Smooth muscle cell (in vitro differentiated cells): ENCODE results near the gene ADAMTS8. TPM values are rescaled to one million over a fixed set of nuclear protein-coding genes. Genes with fewer than 3 reads are reported as not detected.

ENCODE experiments used
- DNase-seq: peaks from one replicate; lab custom pipeline; 2025; ENCODE audit not compliant: unreplicated experiment; lab: John Stamatoyannopoulos, UW
- H2AFZ ChIP-seq: fragments of 200-600 bp; sonication (generic); 2 replicates; pipeline ENCODE4 v1.6.0; 2016; ENCODE audit warnings: antibody characterized with exemption, low read depth, mild to moderate bottlenecking
- H3F3A ChIP-seq: fragments of 200-600 bp; sonication (generic); 2 replicates; pipeline ENCODE4 v1.6.0; 2017; ENCODE audit warnings: antibody characterized with exemption, low read depth
- H3K27ac ChIP-seq: fragments of 200-600 bp; sonication (generic); 2 replicates; pipeline ENCODE4 v1.5.1; 2016; ENCODE audit warnings: low read depth, mild to moderate bottlenecking
- H3K27me3 ChIP-seq: fragments of 200-600 bp; sonication (generic); 2 replicates; pipeline ENCODE4 v1.6.1; 2016; ENCODE audit warnings: low read depth, mild to moderate bottlenecking
- H3K36me3 ChIP-seq: fragments of 200-600 bp; sonication (generic); 2 replicates; pipeline ENCODE4 v1.5.1; 2016; ENCODE audit warnings: low read depth
- H3K4me1 ChIP-seq: fragments of 200-600 bp; sonication (generic); 2 replicates; pipeline ENCODE4 v1.5.1; 2016; ENCODE audit warnings: low read depth
- H3K4me2 ChIP-seq: fragments of 200-600 bp; sonication (generic); 2 replicates; pipeline ENCODE4 v1.6.0; 2016; ENCODE audit warnings: mild to moderate bottlenecking
- H3K4me3 ChIP-seq: fragments of 200-600 bp; sonication (generic); 2 replicates; pipeline ENCODE4 v1.5.1; 2016; ENCODE audit warnings: mild to moderate bottlenecking
- H3K79me2 ChIP-seq: fragments of 200-600 bp; sonication (generic); 2 replicates; pipeline ENCODE4 v1.6.0; 2016; ENCODE audit warnings: low read depth, mild to moderate bottlenecking
- H3K9ac ChIP-seq: fragments of 200-600 bp; sonication (generic); 2 replicates; pipeline ENCODE4 v1.6.0; 2016; ENCODE audit warnings: low read depth
- H3K9me3 ChIP-seq: fragments of 200-600 bp; sonication (generic); replicated peaks from 2 replicates; pipeline ENCODE4 v1.5.1; 2016; ENCODE audit warnings: low read depth
- H4K20me1 ChIP-seq: fragments of 200-600 bp; sonication (generic); 2 replicates; pipeline ENCODE4 v1.6.0; 2016; ENCODE audit warnings: low read depth
- WGBS: methylation state at CpG from one replicate; pipeline ENCODE4 v1.1.7; 2016; ENCODE audit warnings: low lambda C conversion rate; 5-methylcytosine and 5-hydroxymethylcytosine counted together
- polyA plus RNA-seq: library from polyadenylated mRNA; unstranded; fragments of >200 nt; fragmentation: Nextera tagmentation; extraction: Ambion mirVana; gene quantifications from 2 replicates; pipeline ENCODE4 v1.2.1, GENCODE V29; 2016
- total RNA-seq: library from RNA; depleted of rRNA; stranded (reverse); fragments of >200 nt; gene quantifications from 2 replicates; pipeline ENCODE4 v1.2.3, GENCODE V29; 2014
- TF ChIP-seq, protein P1 (sequence below): fragments of 200-600 bp; sonication (generic); IDR thresholded peaks from 2 replicates; pipeline ENCODE4 v1.5.1; 2017; ENCODE audit warnings: borderline replicate concordance, mild to moderate bottlenecking, antibody characterized with exemption; ENCODE audit not compliant: insufficient read depth, poor library complexity, severe bottlenecking

ADAMTS8 gene
- total and polyA plus RNA-seq, 2 experiments from 2014 or later: not detected

DNA sequence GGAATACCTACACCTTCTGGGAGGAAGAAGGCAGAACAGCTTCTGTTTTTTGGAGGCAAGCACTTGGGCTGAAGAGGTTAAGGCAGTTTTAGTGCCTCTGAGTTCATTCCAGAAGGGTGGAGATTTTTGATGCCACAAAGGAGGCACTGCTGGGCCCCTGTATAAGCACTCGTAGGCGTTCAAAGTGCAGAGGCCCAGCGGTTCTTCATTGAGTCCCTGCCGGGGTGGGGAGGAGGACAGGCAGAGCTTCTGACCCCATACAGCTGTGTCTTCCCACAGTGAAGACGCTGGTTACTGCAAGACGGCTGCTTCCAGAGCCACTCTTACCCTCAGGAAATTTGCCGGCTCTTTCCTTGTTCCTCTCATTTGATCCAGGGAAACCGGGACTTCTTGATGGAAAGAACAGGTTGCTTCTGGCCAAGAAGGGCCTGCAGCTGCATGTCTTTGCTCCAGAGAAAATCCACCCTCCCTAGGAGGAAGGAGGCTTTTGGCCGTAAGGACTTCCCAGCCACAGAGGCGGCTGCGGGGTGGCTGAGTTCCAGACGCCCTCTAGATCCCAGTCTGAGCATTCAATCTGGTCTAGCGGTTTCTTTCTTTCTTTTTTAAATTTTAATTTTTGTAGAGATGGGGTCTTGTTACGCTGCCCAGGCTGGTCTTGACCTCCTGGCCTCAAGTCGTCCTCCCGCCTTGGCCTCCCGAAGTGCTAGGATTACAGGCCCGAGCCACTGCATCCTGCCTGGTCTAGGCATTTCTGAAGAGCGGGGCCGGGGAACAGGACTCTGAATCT lies 29.4 kb upstream of the ADAMTS8 start:
- peaks cover 7% of the 10 kb centered on the region for H3K79me2 ChIP-seq
- 88% methylated on average over 20 of the region's 20 CpGs for WGBS
- no peak overlapping the region for H3K4me2 ChIP-seq
- no peak overlapping the region for H3K9ac ChIP-seq
- H3K36me3 ChIP-seq: no peaks in the 10 kb centered on the region
- no peak overlapping the region for H3K27ac ChIP-seq
- no peaks in the 10 kb centered on the region for H3K4me1 ChIP-seq
- H3F3A ChIP-seq: no peaks in the 10 kb centered on the region
- no peak overlapping the region for H3K4me3 ChIP-seq
- TF ChIP-seq, protein P1, sequence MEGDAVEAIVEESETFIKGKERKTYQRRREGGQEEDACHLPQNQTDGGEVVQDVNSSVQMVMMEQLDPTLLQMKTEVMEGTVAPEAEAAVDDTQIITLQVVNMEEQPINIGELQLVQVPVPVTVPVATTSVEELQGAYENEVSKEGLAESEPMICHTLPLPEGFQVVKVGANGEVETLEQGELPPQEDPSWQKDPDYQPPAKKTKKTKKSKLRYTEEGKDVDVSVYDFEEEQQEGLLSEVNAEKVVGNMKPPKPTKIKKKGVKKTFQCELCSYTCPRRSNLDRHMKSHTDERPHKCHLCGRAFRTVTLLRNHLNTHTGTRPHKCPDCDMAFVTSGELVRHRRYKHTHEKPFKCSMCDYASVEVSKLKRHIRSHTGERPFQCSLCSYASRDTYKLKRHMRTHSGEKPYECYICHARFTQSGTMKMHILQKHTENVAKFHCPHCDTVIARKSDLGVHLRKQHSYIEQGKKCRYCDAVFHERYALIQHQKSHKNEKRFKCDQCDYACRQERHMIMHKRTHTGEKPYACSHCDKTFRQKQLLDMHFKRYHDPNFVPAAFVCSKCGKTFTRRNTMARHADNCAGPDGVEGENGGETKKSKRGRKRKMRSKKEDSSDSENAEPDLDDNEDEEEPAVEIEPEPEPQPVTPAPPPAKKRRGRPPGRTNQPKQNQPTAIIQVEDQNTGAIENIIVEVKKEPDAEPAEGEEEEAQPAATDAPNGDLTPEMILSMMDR: no peak
- H3K27me3 ChIP-seq: no peaks in the 10 kb centered on the region
- H3K9me3 ChIP-seq: no peaks in the 10 kb centered on the region
- no peak overlapping the region for H2AFZ ChIP-seq
- no peaks in the 10 kb centered on the region for H4K20me1 ChIP-seq
- DNase-seq: no peak

DNA sequence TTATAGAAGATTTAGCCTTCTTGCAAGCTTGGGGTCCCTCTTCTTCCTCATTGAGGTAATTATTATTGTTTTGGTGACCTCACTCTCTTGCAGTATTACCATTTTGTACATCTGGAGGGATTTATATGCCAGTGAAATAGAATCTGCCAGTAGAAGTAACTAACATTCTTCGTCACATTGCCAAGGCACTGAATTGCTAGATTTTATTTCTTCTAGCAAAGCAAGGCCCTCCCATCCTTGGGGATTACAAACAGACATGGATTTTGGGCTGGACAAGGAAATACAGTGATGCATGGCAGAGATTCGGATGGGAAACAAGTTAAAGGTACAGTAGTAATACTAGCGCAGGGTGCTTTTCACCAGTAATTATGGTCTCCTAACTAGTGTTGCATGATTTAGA lies 27.9 kb upstream of the ADAMTS8 start:
- Histone ChIP-seq H3K36me3 (no peaks in the 10 kb centered on the region), H4K20me1 (no peaks in the 10 kb centered on the region), H3K79me2 (peaks cover 7% of the 10 kb centered on the region), H3K9ac (no peak overlapping the region), H3K27me3 (no peaks in the 10 kb centered on the region), H3F3A (no peaks in the 10 kb centered on the region), H3K4me2 (no peak overlapping the region), H3K4me3 (no peak overlapping the region), H3K9me3 (no peaks in the 10 kb centered on the region), H2AFZ (no peak overlapping the region), H3K27ac (no peak overlapping the region), H3K4me1 (no peaks in the 10 kb centered on the region)
- WGBS: 91% methylated on average over 3 of the region's 3 CpGs
- TF ChIP-seq, protein P1: no peak
- DNase-seq: no peak

DNA sequence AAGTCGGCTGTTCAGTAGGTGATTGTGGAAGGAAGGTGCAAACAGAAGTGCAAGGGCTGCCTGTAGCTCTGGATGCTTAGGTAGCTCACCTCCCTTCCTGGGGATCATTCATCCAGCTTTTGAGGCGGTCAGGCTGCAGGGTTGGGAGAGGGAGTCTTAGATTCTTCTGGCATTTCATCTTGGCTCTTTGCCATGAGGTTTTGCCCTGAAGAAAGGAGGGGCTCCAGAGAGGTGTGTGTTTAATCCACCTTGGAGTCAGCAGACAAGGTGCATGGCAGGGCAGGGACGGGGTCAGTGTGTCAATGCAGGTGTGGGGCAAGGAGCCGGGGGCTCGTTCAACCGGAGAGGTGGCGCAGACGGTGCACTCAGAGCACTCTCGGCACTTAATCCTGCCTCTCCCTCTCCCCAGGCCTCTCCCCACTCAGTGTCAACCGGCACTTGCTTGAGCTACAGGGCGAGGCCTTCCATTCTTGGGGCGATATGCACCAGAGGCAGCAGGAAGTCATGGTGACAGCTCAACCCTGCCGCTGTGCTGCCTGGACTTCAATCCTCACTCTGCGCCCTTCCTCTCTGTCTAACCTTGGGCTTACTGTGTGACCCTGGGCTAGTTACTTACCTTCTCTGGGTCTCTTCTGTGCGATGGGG lies 27.2 kb upstream of the ADAMTS8 start:
- TF ChIP-seq, protein P1: no peak
- H3K9me3 ChIP-seq: no peaks in the 10 kb centered on the region
- H3K4me3 ChIP-seq: no peak overlapping the region
- no peaks in the 10 kb centered on the region for H3K36me3 ChIP-seq
- no peak overlapping the region for H3K4me2 ChIP-seq
- H3K27me3 ChIP-seq: no peaks in the 10 kb centered on the region
- H3K4me1 ChIP-seq: no peaks in the 10 kb centered on the region
- 94% methylated on average over 11 of the region's 15 CpGs for WGBS
- H3K27ac ChIP-seq: no peak overlapping the region
- H3K9ac ChIP-seq: no peak overlapping the region
- DNase-seq: no peak
- H3F3A ChIP-seq: no peaks in the 10 kb centered on the region
- H2AFZ ChIP-seq: no peak overlapping the region
- no peaks in the 10 kb centered on the region for H4K20me1 ChIP-seq
- peaks cover 7% of the 10 kb centered on the region for H3K79me2 ChIP-seq
